Measurements from ENCODE around the gene CAGE1.
A peak's percentile ranks its signal among the peaks of the same experiment; 100 is the strongest.

- TF ChIP-seq, protein P1, sequence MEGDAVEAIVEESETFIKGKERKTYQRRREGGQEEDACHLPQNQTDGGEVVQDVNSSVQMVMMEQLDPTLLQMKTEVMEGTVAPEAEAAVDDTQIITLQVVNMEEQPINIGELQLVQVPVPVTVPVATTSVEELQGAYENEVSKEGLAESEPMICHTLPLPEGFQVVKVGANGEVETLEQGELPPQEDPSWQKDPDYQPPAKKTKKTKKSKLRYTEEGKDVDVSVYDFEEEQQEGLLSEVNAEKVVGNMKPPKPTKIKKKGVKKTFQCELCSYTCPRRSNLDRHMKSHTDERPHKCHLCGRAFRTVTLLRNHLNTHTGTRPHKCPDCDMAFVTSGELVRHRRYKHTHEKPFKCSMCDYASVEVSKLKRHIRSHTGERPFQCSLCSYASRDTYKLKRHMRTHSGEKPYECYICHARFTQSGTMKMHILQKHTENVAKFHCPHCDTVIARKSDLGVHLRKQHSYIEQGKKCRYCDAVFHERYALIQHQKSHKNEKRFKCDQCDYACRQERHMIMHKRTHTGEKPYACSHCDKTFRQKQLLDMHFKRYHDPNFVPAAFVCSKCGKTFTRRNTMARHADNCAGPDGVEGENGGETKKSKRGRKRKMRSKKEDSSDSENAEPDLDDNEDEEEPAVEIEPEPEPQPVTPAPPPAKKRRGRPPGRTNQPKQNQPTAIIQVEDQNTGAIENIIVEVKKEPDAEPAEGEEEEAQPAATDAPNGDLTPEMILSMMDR (IDR thresholded peaks at IDR 0.05): no peak
- TF ChIP-seq POLR2A (IDR thresholded peaks at IDR 0.05) (peak in 1 of 2 donors; percentile 72), POLR2AphosphoS5 (IDR thresholded peaks at IDR 0.05; ENCODE audit: insufficient read depth in 1 of 2, low read depth in 1 of 2) (peak; percentile 94 to 96)
These were observed 76.7 kb downstream of the CAGE1 start, which contains the start of gene SSR1 for GRCh38 chr6:7312616-7313504.
